ENCODE results near the gene ELAPOR2. TPM values are rescaled to one million over a fixed set of nuclear protein-coding genes. Genes with fewer than 3 reads are reported as not detected.
A peak's percentile ranks its signal among the peaks of the same experiment; 100 is the strongest.

Gene ELAPOR2
- total RNA-seq, 2 donors from 2014 or later: 15.5 to 19.9 TPM

DNA sequence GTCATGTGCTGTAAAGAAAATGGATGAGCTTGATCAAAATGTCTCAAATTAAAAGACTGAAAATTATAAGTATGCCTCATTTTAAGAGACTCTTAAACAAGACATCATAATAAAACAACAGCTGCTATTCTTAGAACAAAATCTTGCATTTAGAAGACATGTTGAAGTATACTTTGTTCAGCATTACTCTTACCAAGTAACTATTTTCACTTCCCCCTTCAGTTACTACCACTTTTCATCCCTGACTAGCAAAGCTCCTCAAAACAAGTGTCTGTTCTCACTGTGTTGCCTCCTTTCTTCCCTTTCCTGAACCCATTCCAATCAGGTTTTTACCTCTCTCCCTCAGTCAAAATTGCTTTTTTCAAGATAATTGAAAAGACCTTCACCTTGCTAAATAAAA, 31.6 kb downstream of the ELAPOR2 start:
- Histone ChIP-seq H3K9me3 (no peaks in the 10 kb centered on the region), H3K4me3 (no peak overlapping the region), H3K27ac (no peak overlapping the region), H3K36me3 (no peaks in the 10 kb centered on the region), H3K4me1 (replicated peaks) (peaks cover 4% of the 10 kb centered on the region), H3K27me3 (replicated peaks; ENCODE audit: insufficient read depth) (no peaks in the 10 kb centered on the region)
- intact Hi-C loops (cut with DNase I): no loop called here
- DNase-seq (ENCODE audit: low spot score): no peak
- TF ChIP-seq POLR2AphosphoS5 (IDR thresholded peaks at IDR 0.05) (no peak), CTCF (IDR thresholded peaks at IDR 0.05) (no peak), POLR2A (IDR thresholded peaks at IDR 0.05) (no peak)

DNA sequence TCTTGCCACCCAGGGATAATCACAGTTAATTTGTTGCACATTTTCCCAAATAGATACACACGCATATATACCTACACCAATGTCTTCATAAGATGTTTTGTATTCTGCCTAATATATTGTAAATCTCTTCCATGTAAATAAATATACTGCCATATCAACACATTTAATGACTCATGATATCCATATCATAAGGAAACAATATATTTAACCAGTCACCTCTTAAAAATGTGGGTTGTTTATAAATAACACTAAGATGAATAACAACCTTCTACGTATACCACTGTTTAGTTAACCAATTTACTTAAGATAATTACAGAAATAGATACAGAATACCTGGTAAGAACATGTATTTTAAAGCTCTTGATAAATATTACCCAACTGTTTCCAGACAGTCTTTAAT, 38.2 kb downstream of the ELAPOR2 start:
- no peak overlapping the region for H3K4me3 ChIP-seq
- H3K27ac ChIP-seq: no peak overlapping the region
- H3K36me3 ChIP-seq: no peaks in the 10 kb centered on the region
- intact Hi-C loops (cut with DNase I): no loop called here
- no peak for TF ChIP-seq POLR2AphosphoS5 (IDR thresholded peaks at IDR 0.05)
- no peak for TF ChIP-seq CTCF (IDR thresholded peaks at IDR 0.05)
- no peak for TF ChIP-seq POLR2A (IDR thresholded peaks at IDR 0.05)
- no peak for DNase-seq (ENCODE audit: low spot score)
- H3K27me3 ChIP-seq (replicated peaks; ENCODE audit: insufficient read depth): no peaks in the 10 kb centered on the region
- no peaks in the 10 kb centered on the region for H3K4me1 ChIP-seq (replicated peaks)
- no peaks in the 10 kb centered on the region for H3K9me3 ChIP-seq
- WGBS: 84% methylated on average over 2 of the region's 2 CpGs

DNA sequence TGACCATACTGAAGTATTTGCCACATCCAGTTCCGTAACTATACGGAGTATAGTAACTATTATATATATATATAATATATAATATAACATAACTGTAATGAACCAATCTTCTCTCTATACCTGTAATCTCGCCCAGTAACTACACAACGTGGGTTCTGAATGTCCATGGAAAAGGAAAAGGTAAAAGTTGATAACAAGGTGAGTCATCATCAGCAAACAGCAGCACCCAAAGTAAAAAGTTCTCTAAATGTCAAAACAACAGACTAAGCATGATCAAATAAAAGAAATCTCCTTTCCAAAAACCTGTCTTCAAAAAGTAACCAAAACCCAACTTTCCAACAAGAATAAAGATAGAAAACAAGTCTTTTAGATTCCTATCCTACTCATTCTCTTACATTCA, 42.8 kb downstream of the ELAPOR2 start:
- no peak for DNase-seq (ENCODE audit: low spot score)
- Histone ChIP-seq H3K27ac (no peak overlapping the region), H3K36me3 (no peaks in the 10 kb centered on the region), H3K4me3 (no peak overlapping the region), H3K9me3 (no peaks in the 10 kb centered on the region), H3K4me1 (replicated peaks) (no peaks in the 10 kb centered on the region), H3K27me3 (replicated peaks; ENCODE audit: insufficient read depth) (no peaks in the 10 kb centered on the region)
- peak; percentile 13 for TF ChIP-seq POLR2AphosphoS5 (IDR thresholded peaks at IDR 0.05)
- TF ChIP-seq CTCF (IDR thresholded peaks at IDR 0.05): no peak
- no peak for TF ChIP-seq POLR2A (IDR thresholded peaks at IDR 0.05)
- intact Hi-C loops (cut with DNase I): no loop called here
- WGBS: 71% methylated on average over 4 of the region's 4 CpGs

- no peaks in the 10 kb centered on the region for H3K27me3 ChIP-seq (replicated peaks; ENCODE audit: insufficient read depth)
- intact Hi-C loops (cut with DNase I): no loop called here
- no peaks in the 10 kb centered on the region for H3K36me3 ChIP-seq
- TF ChIP-seq POLR2AphosphoS5 (IDR thresholded peaks at IDR 0.05) (no peak), CTCF (IDR thresholded peaks at IDR 0.05) (no peak), POLR2A (IDR thresholded peaks at IDR 0.05) (no peak)
- DNase-seq (ENCODE audit: low spot score): no peak
- H3K9me3 ChIP-seq: no peaks in the 10 kb centered on the region
- no peak overlapping the region for H3K4me3 ChIP-seq
- H3K4me1 ChIP-seq (replicated peaks): no peaks in the 10 kb centered on the region
- 84% methylated on average over 2 of the region's 2 CpGs for WGBS
- H3K27ac ChIP-seq: no peak overlapping the region
Measured at GRCh38 chr7:87013840-87014190, 45.6 kb downstream of the ELAPOR2 start.

GRCh38 chr7:87013136-87013839, 46.2 kb downstream of the ELAPOR2 start:
- no peak for TF ChIP-seq POLR2A (IDR thresholded peaks at IDR 0.05)
- no peak for TF ChIP-seq POLR2AphosphoS5 (IDR thresholded peaks at IDR 0.05)
- TF ChIP-seq CTCF (IDR thresholded peaks at IDR 0.05): no peak
- Histone ChIP-seq H3K27ac (no peak overlapping the region), H3K27me3 (replicated peaks; ENCODE audit: insufficient read depth) (no peaks in the 10 kb centered on the region), H3K4me1 (replicated peaks) (no peaks in the 10 kb centered on the region), H3K9me3 (no peaks in the 10 kb centered on the region), H3K36me3 (no peaks in the 10 kb centered on the region), H3K4me3 (no peak overlapping the region)
- 71% methylated on average over 3 of the region's 3 CpGs for WGBS
- no peak for DNase-seq (ENCODE audit: low spot score)
- intact Hi-C loops (cut with DNase I): no loop called here
